Effector CD8-positive, alpha-beta T cell (primary cell): ENCODE results near the gene PRAMEF6.
"Not testable (repeated sequence)": the region's sequence is repeated elsewhere in the genome, so short reads cannot be mapped to it uniquely, and the experiment has no call there.

ENCODE experiments used
- DNase-seq: peaks from one replicate; lab custom pipeline; 2025; lab: John Stamatoyannopoulos, UW
- total RNA-seq, 4 experiments: gene quantifications; one replicate each; lab custom pipeline; 2026; lab: John Stamatoyannopoulos, UW

The PRAMEF6 gene
- 0 reads per million in 4 experiments for total RNA-seq

DNA sequence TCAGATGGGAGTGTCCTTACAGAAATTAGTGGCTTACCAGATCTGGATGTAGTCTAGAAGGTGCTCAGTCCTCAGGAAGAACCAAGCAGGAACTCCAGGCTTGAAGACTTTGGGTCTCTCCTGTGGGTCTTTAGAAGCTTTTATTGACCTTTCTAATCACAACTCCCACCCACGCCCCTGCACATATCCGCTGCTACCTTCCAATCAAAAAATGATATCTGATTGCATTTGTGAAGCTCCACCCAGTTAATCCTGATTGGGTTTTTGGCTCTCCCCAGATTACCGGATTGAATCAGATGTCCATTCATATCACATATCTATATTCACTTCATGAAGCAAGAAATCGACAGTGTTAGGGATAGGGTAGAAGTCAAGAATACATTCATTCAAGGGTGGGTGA lies at the start of gene PRAMEF6:
TSS of gene PRAMEF6 (minus strand) at position 101 of the 400 bp plus-strand sequence. CDS start 5,062 bp downstream, outside the sequence.
- not testable (repeated sequence) for DNase-seq

DNA sequence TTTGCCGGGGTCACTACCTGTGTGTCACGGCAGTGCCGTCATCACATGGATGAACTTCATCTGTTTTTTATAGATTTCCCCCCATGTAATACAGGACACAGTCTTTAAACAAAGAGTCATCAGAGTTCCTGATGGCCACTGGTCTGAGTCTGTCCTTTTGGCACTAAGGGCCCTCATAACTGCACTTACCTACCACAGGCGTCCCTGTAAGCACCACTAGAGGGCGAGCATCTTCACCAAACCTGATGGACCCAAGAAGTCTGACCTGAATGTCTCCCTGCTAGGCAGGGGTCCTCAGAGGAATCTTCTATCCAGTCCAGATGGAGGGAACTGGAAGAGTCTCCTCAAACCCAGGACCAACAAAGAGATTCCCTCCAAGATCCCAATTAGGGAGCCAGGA lies 23.0 kb downstream of the PRAMEF6 start:
- not testable (repeated sequence) for DNase-seq

DNA sequence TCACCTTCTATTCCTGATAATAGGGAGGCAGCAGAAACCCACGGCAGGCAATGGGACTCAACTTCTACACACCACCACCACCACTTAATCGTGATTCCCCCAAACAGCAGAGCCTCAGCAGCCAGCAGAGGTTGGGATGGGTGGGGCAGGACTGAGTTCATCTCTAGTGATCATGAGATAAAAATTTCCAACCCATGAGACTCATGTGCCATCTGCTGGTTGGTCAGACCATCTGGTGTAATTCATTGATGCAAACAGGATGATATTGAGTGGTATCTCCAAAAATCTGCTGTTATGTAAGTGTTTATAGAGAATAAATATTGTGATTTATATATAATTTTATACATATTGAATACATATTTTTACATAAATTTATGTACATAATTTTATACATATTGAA lies 25.6 kb downstream of the PRAMEF6 start:
- DNase-seq = not testable (repeated sequence)

DNA sequence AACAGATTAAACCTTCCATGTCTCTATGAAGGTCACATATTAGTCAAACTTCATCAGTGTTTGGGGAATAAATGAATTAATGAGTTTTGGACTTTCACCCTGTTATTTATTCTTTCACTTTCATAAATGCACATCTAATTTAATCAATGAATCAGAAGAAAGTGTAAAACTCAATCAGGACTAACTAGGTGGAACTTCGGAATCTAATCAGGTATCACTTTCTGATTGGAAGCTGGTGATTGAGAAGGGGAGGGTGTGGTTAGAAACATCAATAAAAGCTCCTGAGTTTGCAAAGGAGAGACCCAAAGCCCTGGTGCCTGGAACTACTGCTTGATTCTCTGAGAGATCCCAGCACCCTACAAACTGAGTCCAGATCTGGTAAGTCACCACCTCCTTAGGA lies 31.1 kb downstream of the PRAMEF6 start, which contains the start of gene PRAMEF7:
TSS of gene PRAMEF7 (plus strand) at position 301 of the 400 bp plus-strand sequence. CDS start 1,083 bp downstream, outside the sequence.
- not testable (repeated sequence) for DNase-seq

DNA sequence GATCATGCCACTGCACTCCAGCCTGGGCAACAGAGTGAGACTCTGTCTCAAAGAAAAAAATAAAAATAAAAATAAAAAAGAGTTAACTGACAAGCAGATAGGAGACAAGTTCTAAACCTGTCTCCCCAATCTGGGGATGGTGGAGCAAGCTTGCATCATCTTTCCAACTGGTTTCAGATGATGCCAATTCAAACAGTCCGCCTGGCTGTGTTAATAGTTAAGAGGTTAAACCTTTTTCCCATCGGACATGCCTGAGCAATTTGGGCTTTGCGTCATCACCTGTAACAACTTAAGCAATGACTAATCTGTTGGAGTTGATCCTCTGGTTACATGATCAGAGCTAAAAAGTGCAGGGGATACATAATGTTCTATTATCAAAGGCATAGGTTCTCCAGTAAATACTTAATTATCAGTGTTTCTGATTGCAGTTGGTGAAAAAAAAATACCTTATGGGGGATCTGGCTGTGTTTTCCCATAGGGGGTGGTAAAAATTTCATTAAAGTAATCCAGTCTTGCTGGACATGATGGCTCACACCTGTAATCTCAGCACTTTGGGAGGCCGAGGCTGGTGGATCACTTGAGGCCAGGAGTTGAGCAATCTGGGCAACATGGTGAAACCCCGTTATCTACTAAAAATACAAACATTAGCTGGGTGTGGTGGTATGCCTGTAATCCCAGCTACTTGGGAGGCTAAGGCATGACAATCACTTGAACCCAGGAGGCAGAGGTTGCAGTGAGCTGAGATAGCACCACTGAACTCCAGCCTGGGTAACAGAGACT lies 43.4 kb downstream of the PRAMEF6 start:
- not testable (repeated sequence) for DNase-seq

DNA sequence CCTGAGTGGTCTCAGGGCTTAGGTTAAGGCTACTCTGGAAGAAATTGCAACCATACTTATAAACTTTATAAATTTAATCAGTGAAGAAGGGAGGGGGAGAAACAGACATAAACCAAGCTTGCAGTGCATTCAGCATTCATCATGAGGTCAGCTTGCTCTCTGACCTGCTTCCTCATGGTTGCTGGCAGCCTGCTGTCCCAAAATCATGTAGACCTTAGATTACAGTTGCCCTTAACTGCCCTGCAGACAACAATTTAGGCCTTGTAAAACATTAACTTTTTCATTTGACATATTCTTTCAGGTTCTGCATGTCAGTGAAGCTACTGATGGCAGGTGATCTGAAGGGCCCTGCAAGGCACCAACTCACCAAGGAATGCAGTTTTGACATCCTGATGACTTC lies 48.2 kb downstream of the PRAMEF6 start:
- not testable (repeated sequence) for DNase-seq

DNA sequence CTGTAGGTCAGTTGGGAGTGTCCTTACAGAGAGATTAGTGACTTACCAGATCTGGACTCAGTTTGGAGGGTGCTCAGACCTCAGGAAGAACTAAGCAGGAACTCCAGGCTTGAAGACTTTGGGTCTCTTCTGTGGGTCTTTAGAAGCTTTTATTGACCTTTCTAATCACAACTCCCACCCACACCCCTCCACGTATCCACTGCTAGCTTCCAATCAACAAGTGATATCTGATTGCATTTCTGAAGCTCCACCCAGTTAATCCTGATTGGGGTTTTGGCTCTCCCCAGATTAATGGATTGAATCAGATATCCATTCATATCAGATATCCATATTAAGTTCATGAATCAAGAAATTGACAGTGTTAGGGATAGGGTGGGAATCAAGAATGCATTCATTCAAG lies 49.2 kb downstream of the PRAMEF6 start, which contains the start of gene PRAMEF10:
TSS of gene PRAMEF10 (minus strand) at position 101 of the 400 bp plus-strand sequence. CDS start 2,423 bp downstream, outside the sequence.
- not testable (repeated sequence) for DNase-seq
